Sciatic nerve (tissue), 2 donors: ENCODE data around the gene NKD1. TPM values are rescaled to one million over a fixed set of nuclear protein-coding genes. Genes with fewer than 3 reads are reported as not detected.
A peak's percentile ranks its signal among the peaks of the same experiment; 100 is the strongest.

ENCODE experiments used
- ATAC-seq: fragments of 200-7000 bp; cut with Tn5 transposase; one replicate; pipeline ENCODE4 v1.9.1; 2020; ENCODE audit warnings: mild to moderate bottlenecking, moderate library complexity
- DNase-seq: peaks from one replicate; pipeline ENCODE4 v3.0.0-alpha.2; 2020; ENCODE audit warnings: low spot score
- intact Hi-C: fragments of 100-400 bp; cut with DNase I; formaldehyde crosslinking; loops from one replicate; pipeline ENCODE4 v1.14.2; 2022
- total RNA-seq: library from RNA; stranded (reverse); fragmentation: NEBNext Ultra II Directional; extraction: Animal tissue kit (Norgen Biotek cat#: 25700); gene quantifications from one replicate; pipeline ENCODE4 v1.2.1, GENCODE V29; 2021
- donor health status: DM: no; HTN: no; CAD: no.
- donor health status: DM: no; HTN: no; CAD: no.

The NKD1 gene
- total RNA-seq, 1 donor from 2014 or later: 37.0 TPM

- DNase-seq: no peak
- intact Hi-C loops: no loop called here
Measured at GRCh38 chr16:50591800-50592771, 43.9 kb downstream of the NKD1 start.

GRCh38 chr16:50592996-50593395 lies 44.8 kb downstream of the NKD1 start:
- ATAC-seq: no peak
- no peak for DNase-seq
- intact Hi-C loops: no loop called here

More at GRCh38 chr16:50591800-50592771, 43.9 kb downstream of the NKD1 start:
- ATAC-seq: peak; percentile 79

- ATAC-seq (no peak), DNase-seq (no peak)
- intact Hi-C loops: no loop called here
Measured at GRCh38 chr16:50593410-50594150, 45.4 kb downstream of the NKD1 start.

- intact Hi-C loops: no loop called here
- ATAC-seq: no peak
- DNase-seq: no peak
Measured at GRCh38 chr16:50594308-50595260, 46.4 kb downstream of the NKD1 start.

- intact Hi-C loops: no loop called here
- ATAC-seq: no peak
- no peak for DNase-seq
Measured at GRCh38 chr16:50595859-50596258, 47.7 kb downstream of the NKD1 start.

GRCh38 chr16:50596762-50597450 lies 48.7 kb downstream of the NKD1 start:
- intact Hi-C loops: no loop called here
- DNase-seq (no peak), ATAC-seq (no peak)

- ATAC-seq (no peak), DNase-seq (no peak)
- intact Hi-C loops: no loop called here
Measured at GRCh38 chr16:50597563-50598255, 49.5 kb downstream of the NKD1 start.

GRCh38 chr16:50598256-50598894 lies 50.2 kb downstream of the NKD1 start:
- DNase-seq (no peak), ATAC-seq (peak; percentile 6)
- intact Hi-C loops: no loop called here

- intact Hi-C loops: no loop called here
- no peak for DNase-seq
- ATAC-seq: no peak
Measured at GRCh38 chr16:50598936-50599361, 50.8 kb downstream of the NKD1 start.

GRCh38 chr16:50599494-50599893 lies 51.3 kb downstream of the NKD1 start:
- intact Hi-C loops: no loop called here
- ATAC-seq (no peak), DNase-seq (no peak)

GRCh38 chr16:50600582-50601283 lies 52.5 kb downstream of the NKD1 start:
- DNase-seq: no peak
- intact Hi-C loops: no loop called here
- no peak for ATAC-seq

GRCh38 chr16:50601341-50601740 lies 53.1 kb downstream of the NKD1 start:
- intact Hi-C loops: no loop called here
- no peak for DNase-seq

GRCh38 chr16:50602126-50602525 lies 53.9 kb downstream of the NKD1 start:
- DNase-seq: no peak
- intact Hi-C loops: no loop called here
- ATAC-seq: no peak

More at GRCh38 chr16:50601341-50601740, 53.1 kb downstream of the NKD1 start:
- ATAC-seq: no peak

GRCh38 chr16:50602531-50603205 lies 54.5 kb downstream of the NKD1 start:
- ATAC-seq (no peak), DNase-seq (no peak)
- intact Hi-C loops: no loop called here

GRCh38 chr16:50603206-50604064 lies 55.2 kb downstream of the NKD1 start:
- no peak for DNase-seq
- intact Hi-C loops: no loop called here

More at GRCh38 chr16:50603206-50604064, 55.2 kb downstream of the NKD1 start:
- peak; percentile 69 for ATAC-seq
